Neuronal stem cell (in vitro differentiated cells): ENCODE measurements around the gene GRM8.
A peak's percentile ranks its signal among the peaks of the same experiment; 100 is the strongest.

Experiments
- DNase-seq: peaks from one replicate; pipeline ENCODE4 v3.0.0-alpha.2; 2013; ENCODE audit warnings: low spot score
- H2AFZ ChIP-seq: one replicate; pipeline ENCODE4 v1.6.1; 2013; ENCODE audit warnings: mild to moderate bottlenecking, low read length, inconsistent platforms
- H2AK5ac ChIP-seq: 2 replicates; pipeline ENCODE4 v1.6.1; 2013; ENCODE audit warnings: low read depth, mild to moderate bottlenecking, inconsistent platforms, low read length, moderate library complexity, mixed read lengths
- H2BK120ac ChIP-seq: 2 replicates; pipeline ENCODE4 v1.6.1; 2013; ENCODE audit warnings: low read depth, mild to moderate bottlenecking, inconsistent platforms, low read length, moderate library complexity, mixed read lengths
- H2BK12ac ChIP-seq: one replicate; pipeline ENCODE4 v1.6.1; 2013; ENCODE audit warnings: low read length, inconsistent platforms
- H2BK15ac ChIP-seq: 2 replicates; pipeline ENCODE4 v1.6.1; 2013; ENCODE audit warnings: mild to moderate bottlenecking, low read length, inconsistent platforms, mixed read lengths
- H2BK5ac ChIP-seq: one replicate; pipeline ENCODE4 v1.6.1; 2013; ENCODE audit warnings: inconsistent platforms, mild to moderate bottlenecking, low read length, moderate library complexity
- H3K14ac ChIP-seq: one replicate; pipeline ENCODE4 v1.6.1; 2013; ENCODE audit warnings: low read length, inconsistent platforms
- H3K18ac ChIP-seq: 2 replicates; pipeline ENCODE4 v1.6.1; 2013; ENCODE audit warnings: low read length, inconsistent platforms
- H3K23ac ChIP-seq: 2 replicates; pipeline ENCODE4 v1.6.1; 2013; ENCODE audit warnings: low read depth, mild to moderate bottlenecking, mixed read lengths, low read length, inconsistent platforms; ENCODE audit not compliant: poor library complexity
- H3K27ac ChIP-seq: replicated peaks from 3 replicates; pipeline ENCODE4 v1.5.1; 2013; ENCODE audit warnings: low read length, inconsistent platforms
- H3K27me3 ChIP-seq, 3 experiments: 2 replicates each; pipeline ENCODE4 v1.6.1; 2013; ENCODE audit warnings: low read length in 3 of 3, mild to moderate bottlenecking in 2 of 3, inconsistent platforms in 1 of 3, low read depth in 1 of 3, mixed read lengths in 1 of 3, moderate library complexity in 1 of 3; ENCODE audit not compliant: control insufficient read depth in 3 of 3, insufficient read depth in 3 of 3
- H3K36me3 ChIP-seq, 2 donors: replicated peaks in 1 of 2; 2 replicates each; pipeline ENCODE4 v1.6.1; 2013; ENCODE audit warnings: low read length in 2 of 2; ENCODE audit not compliant: control insufficient read depth in 2 of 2, insufficient read depth in 2 of 2
- H3K4ac ChIP-seq: 2 replicates; pipeline ENCODE4 v1.6.1; 2013; ENCODE audit warnings: inconsistent platforms, mild to moderate bottlenecking, low read length, moderate library complexity
- H3K4me1 ChIP-seq, 2 donors: 1 replicate in 1 of 2; 2 replicates in 1 of 2; pipeline ENCODE4 v1.6.1; 2013; ENCODE audit warnings: low read length in 2 of 2, low read depth in 1 of 2; ENCODE audit not compliant: control insufficient read depth in 2 of 2, insufficient read depth in 1 of 2
- H3K4me2 ChIP-seq: one replicate; pipeline ENCODE4 v1.6.1; 2013; ENCODE audit warnings: mild to moderate bottlenecking, low read length, inconsistent platforms; ENCODE audit not compliant: insufficient read depth, poor library complexity, severe bottlenecking
- H3K4me3 ChIP-seq, 2 donors: 2 replicates each; pipeline ENCODE4 v1.5.1; 2013; ENCODE audit warnings: low read length in 2 of 2, mild to moderate bottlenecking in 2 of 2, inconsistent platforms in 1 of 2, moderate library complexity in 1 of 2
- H3K79me1 ChIP-seq: one replicate; pipeline ENCODE4 v1.6.1; 2013; ENCODE audit warnings: low read depth, mild to moderate bottlenecking, inconsistent platforms, low read length, moderate library complexity
- H3K9ac ChIP-seq: one replicate; pipeline ENCODE4 v1.6.1; 2013; ENCODE audit warnings: mild to moderate bottlenecking, low read depth, low read length, inconsistent platforms; ENCODE audit not compliant: poor library complexity
- H3K9me3 ChIP-seq, 2 donors: replicated peaks in 1 of 2; 2 replicates each; pipeline versions ENCODE3 to v1.6.1; 2013; ENCODE audit warnings: low read length in 2 of 2, mild to moderate bottlenecking in 2 of 2, inconsistent platforms in 1 of 2, low read depth in 1 of 2, mixed read lengths in 1 of 2, moderate library complexity in 1 of 2; ENCODE audit not compliant: control insufficient read depth in 2 of 2, insufficient read depth in 1 of 2
- H4K8ac ChIP-seq: one replicate; pipeline ENCODE4 v1.6.1; 2013; ENCODE audit warnings: low read depth, mild to moderate bottlenecking, inconsistent platforms, low read length, moderate library complexity
- H4K91ac ChIP-seq: one replicate; pipeline ENCODE4 v1.6.1; 2013; ENCODE audit warnings: low read length, low read depth, mild to moderate bottlenecking, inconsistent platforms; ENCODE audit not compliant: poor library complexity
- WGBS, 2 donors: extraction: QIAGEN DNeasy Blood & Tissue Kit; methylation state at CpG; one replicate each; pipeline ENCODE4 v1.1.7; 2013; ENCODE audit warnings: missing lambda C conversion rate in 2 of 2, mixed read lengths in 1 of 2; ENCODE audit not compliant: insufficient read length in 2 of 2, insufficient replicate concordance in 1 of 2; ENCODE audit errors: extremely low coverage in 2 of 2; 5-methylcytosine and 5-hydroxymethylcytosine counted together
- small RNA-seq: library from polyadenylated mRNA; stranded (forward); fragments of <200 nt; extraction: miRNeasy Mini kit (QIAGEN cat#:217004); gene quantifications from one replicate; pipeline ENCODE3, GENCODE V24; 2013; ENCODE audit not compliant: insufficient read depth

GRM8 gene

GRCh38 chr7:126398285-126398684 is 854.5 kb downstream of the GRM8 start:
- no peak overlapping the region for H2BK12ac ChIP-seq
- H3K4me2 ChIP-seq = no peak overlapping the region
- no peak overlapping the region for H2BK120ac ChIP-seq
- H3K9ac ChIP-seq = no peak overlapping the region
- no peaks in the 10 kb centered on the region for H3K36me3 ChIP-seq
- no peak for DNase-seq
- H4K8ac ChIP-seq = no peak overlapping the region
- no peaks in the 10 kb centered on the region for H3K27me3 ChIP-seq
- no peak overlapping the region for H2BK15ac ChIP-seq
- H3K79me1 ChIP-seq = no peaks in the 10 kb centered on the region
- no peak overlapping the region for H3K18ac ChIP-seq
- no peak overlapping the region for H3K14ac ChIP-seq
- H3K4me1 ChIP-seq = no peaks in the 10 kb centered on the region
- no peak overlapping the region for H2AFZ ChIP-seq
- no peak overlapping the region for H3K23ac ChIP-seq
- H2BK5ac ChIP-seq = no peak overlapping the region
- no peak overlapping the region for H4K91ac ChIP-seq
- no peak overlapping the region for H3K4me3 ChIP-seq
- H2AK5ac ChIP-seq = no peak overlapping the region
- no peak overlapping the region for H3K27ac ChIP-seq
- H3K9me3 ChIP-seq = no peaks in the 10 kb centered on the region
- H3K4ac ChIP-seq = no peak overlapping the region

- no peak overlapping the region for H2BK5ac ChIP-seq
- H3K4ac ChIP-seq = no peak overlapping the region
- H3K23ac ChIP-seq = no peak overlapping the region
- no peaks in the 10 kb centered on the region for H3K79me1 ChIP-seq
- no peak overlapping the region for H3K4me2 ChIP-seq
- H3K4me1 ChIP-seq = no peaks in the 10 kb centered on the region
- no peak for DNase-seq
- H3K9ac ChIP-seq = no peak overlapping the region
- H4K91ac ChIP-seq = no peak overlapping the region
- no peak overlapping the region for H2BK12ac ChIP-seq
- no peak overlapping the region for H4K8ac ChIP-seq
- H2AFZ ChIP-seq = no peak overlapping the region
- no peak overlapping the region for H3K18ac ChIP-seq
- no peak overlapping the region for H2BK15ac ChIP-seq
- WGBS, 2 donors = no CpG with 5 or more reads among the region's 7 CpGs
- H3K36me3 ChIP-seq = no peaks in the 10 kb centered on the region
- no peaks in the 10 kb centered on the region for H3K27me3 ChIP-seq
- H2BK120ac ChIP-seq = no peak overlapping the region
- H3K14ac ChIP-seq = no peak overlapping the region
- H3K27ac ChIP-seq = no peak overlapping the region
- no peaks in the 10 kb centered on the region for H3K9me3 ChIP-seq
- no peak overlapping the region for H3K4me3 ChIP-seq
- no peak overlapping the region for H2AK5ac ChIP-seq
Observed at GRCh38 chr7:126394406-126394805, 858.3 kb downstream of the GRM8 start.

Small RNA genes lying within 50 kb of the gene (small RNA-seq; reads per million reads assigned to genes)
- gene MIR592 = 68.2 reads per million, percentile 95 among the genes with 10 or more reads in this experiment
